Transverse colon (tissue), 4 donors: Measurements from ENCODE around the gene EEFSEC.

Experiments
- CTCF ChIP-seq, 5 experiments: fragments of 200-600 bp in 3 of 5; fragments of 450-650 bp in 2 of 5; sonication (generic) in 3 of 5; IDR thresholded peaks; 1 replicate in 2 of 5; 2 replicates in 3 of 5; pipeline ENCODE4 v1.5.1; 2016 to 2017; ENCODE audit warnings: antibody characterized with exemption in 5 of 5, inconsistent platforms in 3 of 5, mild to moderate bottlenecking in 2 of 5, moderate library complexity in 1 of 5
- EP300 ChIP-seq: sonication (generic); formaldehyde crosslinking; IDR thresholded peaks from one replicate; pipeline ENCODE4 v1.6.1; 2017; ENCODE audit warnings: antibody characterized with exemption, low read depth
- POLR2AphosphoS5 ChIP-seq, 3 donors: sonication (generic); formaldehyde crosslinking; IDR thresholded peaks; one replicate each; pipeline ENCODE4 v1.6.1; 2016; ENCODE audit warnings: antibody characterized with exemption in 3 of 3

- TF ChIP-seq POLR2AphosphoS5 (IDR thresholded peaks at IDR 0.05) (no peak), EP300 (no peak), CTCF (IDR thresholded peaks at IDR 0.05) (no peak)
Observed at GRCh38 chr3:128408012-128408692, 254.9 kb downstream of the EEFSEC start.
